SKM-1 treated with dmso at 0.1 percent for 144 hours (cell line): ENCODE measurements around the gene EFNB2.
A peak's percentile ranks its signal among the peaks of the same experiment; 100 is the strongest.

Experiments
- DNase-seq: peaks from one replicate; lab custom pipeline; 2025; ENCODE audit not compliant: unreplicated experiment; lab: John Stamatoyannopoulos, UW

EFNB2 gene

DNA sequence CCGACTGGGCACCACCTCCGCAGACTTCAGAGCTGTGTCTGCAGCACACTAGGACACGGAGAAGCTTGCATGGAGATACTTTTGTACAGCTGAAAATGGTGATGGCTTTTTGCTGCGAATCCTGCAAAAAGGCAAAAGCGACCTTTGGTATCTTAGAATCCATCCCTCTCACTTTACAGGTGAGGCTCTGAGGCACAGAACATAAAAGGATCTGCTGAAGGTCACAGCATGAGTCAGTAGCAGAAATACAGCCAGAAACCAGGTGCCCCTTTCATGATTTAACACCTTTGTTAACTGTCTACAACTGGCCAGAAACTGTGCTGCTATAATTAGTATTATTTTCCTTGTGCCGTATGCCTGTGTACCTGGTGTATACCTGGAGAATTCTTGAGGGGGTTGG, 48.3 kb downstream of the EFNB2 start:
- DNase-seq, result no peak

DNA sequence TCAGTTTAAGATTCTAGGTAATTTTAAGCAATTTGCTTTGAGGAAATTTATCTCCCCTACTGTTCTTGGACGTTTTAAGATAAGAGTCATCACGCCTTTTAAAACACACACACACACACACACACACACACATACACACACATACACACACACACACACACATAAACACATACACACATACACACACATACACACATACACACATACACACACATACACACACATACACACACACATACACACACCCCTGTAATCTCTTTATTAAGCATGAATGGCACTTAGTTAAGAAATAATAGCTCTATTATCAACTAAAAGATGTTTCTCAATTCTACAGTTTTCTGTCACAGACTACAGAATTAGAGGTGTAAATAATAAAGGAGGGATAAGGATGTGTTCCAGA, 49.2 kb downstream of the EFNB2 start:
- no peak for DNase-seq

DNA sequence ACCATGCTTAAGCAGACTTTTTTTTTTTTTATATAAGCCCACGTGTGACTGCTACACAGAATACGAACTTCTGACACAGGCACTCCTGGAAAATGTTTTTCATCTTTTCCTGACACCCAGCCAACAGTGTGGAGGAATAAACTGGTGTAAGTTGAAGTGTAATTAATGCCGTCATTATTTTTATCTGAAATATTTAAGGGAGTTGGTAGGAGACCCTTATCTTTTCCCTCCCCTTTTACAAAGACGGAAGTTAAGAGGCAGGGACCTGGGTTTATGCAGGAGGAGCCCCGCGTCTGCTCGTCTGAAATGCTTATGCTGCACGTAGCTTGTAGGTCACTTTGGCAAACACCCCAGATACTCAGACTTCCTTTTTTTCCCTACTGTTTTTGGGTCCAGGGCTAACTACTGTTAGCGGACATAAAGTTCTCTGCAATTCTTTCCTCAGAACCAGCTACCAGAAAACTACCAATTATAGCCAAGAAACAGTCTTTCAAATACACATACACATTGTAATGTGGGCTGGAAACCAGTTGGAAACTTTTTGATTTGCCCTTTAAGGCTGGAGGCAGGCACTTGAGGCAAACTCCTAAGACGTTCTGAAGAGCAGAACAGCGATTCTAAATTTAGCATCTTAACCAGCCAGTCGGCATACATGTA, 50.8 kb downstream of the EFNB2 start:
- no peak for DNase-seq

DNA sequence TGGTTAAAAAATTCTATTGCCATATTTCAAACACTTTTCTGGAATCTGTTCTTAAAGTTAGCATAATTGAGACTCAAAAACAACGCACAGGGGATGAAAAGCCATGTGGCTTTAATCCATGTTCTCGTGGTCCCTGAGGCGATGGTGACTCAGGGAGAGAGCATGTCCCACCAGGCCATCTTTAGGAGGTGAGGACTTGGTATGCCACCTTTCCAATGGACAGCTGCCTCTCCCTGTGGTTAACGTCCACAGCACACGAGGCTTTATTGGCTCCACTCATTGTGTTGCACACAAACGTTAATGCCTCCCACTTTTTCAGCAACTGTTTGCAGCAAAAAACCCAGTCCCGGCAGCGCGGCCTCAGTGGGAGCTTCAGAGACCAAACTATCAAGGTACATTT, 51.4 kb downstream of the EFNB2 start:
- no peak for DNase-seq

DNA sequence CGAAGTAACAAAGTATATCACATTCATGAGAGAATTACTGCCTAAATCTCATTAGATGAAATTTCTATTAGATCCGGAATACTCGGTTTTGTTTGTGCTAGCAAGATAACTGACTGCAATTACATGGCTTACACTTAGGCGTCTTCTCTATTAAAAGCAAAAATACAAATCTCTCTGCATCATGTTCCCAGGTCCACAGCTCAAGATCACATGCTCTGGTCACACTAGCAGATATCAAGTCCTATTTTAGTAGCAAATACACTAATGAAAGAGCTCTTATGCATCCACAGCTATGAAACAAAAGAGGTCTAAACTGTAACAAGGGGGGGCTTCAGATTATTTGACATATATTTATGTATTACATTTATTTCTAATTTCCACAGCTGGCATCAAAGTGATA, 53.5 kb downstream of the EFNB2 start:
- no peak for DNase-seq

DNA sequence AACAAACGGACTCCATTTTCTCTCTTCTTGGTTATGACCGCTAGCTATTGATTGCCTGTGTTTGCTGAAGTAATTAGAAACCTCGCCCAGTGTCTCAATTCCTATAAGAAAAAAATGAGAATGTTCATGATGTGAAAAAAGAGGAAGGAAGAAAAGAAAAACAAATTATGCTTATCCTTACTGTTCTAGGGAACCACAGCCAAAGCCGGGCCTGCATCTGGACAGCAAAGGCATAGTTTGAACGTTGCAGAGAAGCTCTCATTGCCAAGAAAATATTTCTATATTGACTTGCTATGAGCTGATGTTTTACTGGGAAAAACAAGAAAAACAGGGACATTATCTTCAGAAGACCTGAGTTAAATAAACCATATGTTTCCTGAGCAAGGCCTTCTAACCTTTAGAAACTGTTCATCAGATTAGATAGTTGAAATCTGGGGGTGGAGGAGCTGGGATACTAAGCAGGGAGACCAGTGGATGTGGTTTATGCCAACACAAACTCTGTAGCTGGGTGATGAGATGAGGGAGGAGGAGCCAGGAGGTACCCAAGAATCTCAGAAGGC, 55.0 kb downstream of the EFNB2 start:
- no peak for DNase-seq

DNA sequence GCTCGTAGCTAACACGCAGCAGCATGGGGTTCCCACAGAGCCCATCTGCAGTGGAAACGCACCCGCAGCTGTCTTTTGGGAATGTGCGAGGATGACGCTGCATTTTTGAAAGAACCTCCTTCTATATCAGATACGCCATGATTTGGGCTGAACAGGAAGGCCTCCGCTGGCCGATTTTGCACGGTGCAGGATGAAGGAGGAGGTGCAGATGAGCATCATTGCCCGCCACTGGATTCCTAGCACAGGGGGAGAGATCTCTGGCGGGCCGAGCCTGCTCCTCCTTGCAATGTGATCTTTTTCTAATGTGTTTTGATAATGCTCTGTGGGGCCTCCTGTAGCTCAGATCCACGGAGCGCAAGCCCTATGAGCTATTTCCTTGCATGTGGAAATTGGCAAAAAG, 55.5 kb downstream of the EFNB2 start:
- no peak for DNase-seq

DNA sequence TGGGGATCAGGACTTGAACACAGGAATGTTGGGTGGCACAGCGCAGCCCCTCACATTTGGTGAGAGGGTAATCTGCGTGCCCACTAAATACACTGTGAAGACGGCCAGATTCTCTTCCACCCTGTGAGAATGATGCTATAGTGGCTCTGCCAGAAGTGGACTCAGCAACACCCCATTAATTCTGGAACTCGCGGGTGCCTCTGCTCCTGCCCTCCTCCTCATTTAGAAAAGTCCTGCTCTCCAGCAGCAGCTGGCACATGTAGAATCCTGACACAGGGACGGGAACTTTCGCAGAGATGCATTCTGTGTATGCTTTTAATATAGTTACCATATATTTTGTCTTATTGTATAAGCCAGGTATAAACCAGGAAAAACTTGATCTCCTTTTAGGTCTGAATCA, 57.3 kb downstream of the EFNB2 start:
- DNase-seq, result no peak

DNA sequence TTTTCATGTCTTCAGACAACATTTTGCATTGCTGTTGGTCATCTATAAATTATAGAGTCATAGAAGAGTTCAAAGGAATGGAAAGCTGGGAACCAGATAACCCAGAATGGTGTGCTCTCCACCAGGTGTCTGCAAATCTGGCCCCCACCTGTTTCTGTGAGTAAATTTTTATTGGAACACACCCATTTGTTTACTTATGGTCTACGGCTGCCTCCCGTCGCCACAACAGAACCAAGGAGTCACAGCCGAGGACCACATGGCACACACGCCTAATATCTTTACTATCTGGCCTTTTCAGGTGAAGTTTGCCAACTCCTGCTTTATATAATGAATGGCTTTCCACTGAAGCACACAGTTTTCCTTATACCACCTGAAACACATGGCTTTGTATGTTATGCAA, 58.2 kb downstream of the EFNB2 start:
- DNase-seq, result no peak

DNA sequence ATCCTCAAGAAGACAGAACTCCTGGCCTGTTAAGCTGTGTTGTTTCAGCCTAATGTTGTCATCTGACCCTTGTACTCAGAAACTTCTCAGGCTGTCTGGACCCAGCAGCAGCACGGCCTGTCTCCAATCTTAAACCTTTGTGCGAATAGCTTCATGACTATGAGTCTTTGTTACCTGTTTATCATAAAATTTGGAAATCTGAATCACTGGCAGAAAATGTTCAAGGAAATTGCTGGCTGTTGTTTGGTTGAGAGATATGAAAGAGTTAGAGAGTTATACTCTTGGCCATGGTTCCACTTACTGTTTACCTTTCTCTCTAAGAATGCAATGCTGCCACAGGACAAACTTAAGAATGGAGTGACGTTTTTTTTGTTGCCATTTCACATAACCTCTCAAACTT, 59.6 kb downstream of the EFNB2 start:
- DNase-seq, result no peak

DNA sequence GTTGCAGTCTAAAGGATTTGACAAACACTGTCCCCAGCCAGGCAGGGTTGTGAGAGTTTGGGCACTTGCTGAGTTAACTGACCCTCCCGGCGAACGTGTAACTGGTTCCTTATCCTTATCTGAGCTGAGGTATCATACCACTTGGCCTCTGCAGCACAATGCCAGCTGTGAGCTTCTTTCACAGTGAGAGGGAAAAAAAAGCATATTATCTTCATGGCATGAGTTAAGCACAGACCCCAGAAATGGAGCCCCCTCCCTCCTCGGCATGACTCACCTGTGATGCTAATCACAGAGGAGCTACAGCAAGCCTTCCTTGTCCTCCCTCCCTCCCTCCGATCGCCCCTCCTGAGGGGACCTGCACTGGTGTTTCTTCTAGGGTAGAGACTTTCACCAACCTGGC, 60.5 kb downstream of the EFNB2 start:
- no peak for DNase-seq

DNA sequence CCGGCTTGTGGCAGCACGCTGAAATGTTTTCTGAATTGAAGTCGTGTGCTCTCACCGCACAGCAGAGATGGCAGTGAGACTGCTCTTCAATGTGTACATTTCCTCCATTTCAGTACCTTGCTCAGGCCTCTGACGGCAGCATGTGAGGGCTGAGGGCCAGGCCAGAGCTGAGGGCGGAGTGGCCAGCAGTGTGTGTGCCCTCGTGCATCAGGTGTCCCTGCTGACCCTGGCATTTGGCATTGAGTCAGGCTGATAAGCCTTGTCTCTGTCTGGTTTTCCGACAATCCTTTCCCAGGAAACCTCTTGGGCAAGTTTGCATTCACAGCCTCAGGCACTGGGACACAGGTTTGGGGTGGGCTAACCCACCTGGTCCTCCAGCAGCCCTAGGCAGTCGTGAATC, 62.3 kb downstream of the EFNB2 start:
- no peak for DNase-seq

DNA sequence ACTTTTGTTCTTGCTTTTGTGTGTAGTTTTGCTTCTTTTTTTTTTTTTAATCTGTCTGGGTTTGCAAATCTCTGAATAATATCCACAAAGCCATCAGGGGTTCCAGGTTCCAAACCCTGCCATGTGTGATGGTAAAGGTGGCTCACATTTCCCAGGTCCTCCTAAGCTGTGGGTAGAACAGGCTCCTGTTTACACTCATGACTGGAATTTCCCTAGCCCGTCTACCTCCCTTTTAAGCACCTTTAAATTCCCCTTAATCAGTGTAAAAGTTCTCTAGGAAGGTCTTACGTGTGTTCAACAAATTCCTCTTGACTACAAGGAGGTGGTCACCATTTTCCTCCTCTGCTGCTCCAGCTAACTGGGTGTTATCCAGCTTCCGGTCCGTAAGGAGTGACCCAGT, 62.8 kb downstream of the EFNB2 start:
- DNase-seq, result no peak

DNA sequence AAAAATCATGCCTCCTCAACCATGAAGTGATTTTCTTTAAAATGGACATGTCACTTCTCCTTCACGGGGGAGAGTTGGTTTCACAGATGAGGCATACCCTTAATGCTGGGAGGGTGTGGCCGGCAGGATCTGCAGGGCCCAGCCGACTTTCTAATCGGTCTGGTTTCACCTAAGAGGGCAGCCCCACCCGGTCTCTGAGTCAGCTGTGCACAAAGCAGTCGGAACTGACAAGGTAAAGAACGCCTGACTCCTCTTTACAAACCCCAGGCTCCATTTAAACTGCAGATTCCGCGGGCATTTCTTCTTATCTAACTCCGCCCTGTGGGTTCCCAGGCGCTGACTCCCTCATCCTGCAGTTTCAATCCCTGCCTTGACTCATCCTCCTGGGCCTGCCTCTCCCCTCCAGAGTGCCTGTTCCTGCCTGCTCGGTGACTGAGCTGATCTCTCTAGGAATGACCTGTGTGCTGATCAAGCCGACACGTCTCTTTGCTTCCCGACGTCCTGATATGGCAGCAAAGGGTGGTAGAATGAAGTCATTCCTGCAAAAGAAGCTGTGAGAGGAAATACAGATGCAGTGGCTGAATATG, 63.4 kb downstream of the EFNB2 start:
- DNase-seq, result no peak

DNA sequence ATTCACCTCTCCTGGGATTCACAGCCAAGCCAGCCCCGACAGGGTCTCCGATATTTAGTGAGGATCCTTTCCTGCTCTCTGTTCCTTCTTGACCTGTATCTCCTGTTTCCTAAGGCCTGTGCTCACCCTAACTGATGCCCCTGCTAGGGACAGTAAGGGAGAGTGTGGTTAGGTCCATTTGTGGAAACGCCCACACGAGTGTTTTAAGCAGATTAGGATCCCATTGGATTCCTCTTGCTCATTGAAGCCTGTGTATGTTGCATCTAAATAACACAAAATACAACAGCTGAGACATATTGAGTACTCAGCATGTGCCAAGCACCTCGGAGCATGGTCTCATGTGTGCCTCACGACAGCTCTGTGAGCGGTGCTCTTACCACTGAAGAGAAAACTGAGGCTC, 64.9 kb downstream of the EFNB2 start:
- no peak for DNase-seq

DNA sequence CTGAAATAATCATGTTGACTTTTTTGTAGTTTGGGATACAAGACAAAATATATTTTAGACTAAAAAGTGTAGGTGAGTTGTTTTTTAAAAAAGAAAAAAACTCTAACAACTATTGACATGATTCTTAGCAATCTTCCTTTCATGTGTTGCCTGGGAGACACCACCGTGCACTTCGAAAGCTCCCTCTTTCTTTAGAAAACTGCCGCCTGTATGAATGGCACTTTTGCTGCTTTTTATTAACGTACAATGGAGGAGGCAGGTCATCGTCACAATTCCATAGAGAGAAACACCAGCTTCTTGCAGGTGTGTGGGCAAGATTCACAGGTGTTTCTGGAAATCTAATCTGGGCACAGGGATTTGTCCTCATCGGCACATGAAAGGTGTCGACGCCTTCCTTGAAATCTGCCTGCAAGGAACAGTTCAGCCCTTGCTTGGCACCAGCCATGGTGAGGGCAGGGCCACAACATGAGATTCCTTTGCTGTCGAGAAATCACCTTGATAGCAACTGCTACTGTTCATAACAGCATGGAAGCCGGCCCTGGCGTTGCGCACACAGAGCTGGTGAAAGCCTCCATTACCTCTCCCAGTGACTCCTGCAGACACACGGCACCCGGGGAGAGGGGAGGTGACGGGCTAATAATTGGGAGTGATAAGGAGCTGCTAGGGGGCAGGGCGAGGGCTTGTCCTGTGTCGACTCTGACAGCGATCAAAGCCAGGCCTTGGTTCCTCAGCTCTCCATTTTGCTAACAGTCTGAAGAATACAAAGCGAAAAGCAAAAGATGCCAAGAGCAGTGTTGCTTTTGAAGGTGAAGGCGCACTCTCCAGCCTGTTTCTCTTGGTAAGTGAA, 66.5 kb downstream of the EFNB2 start:
- no peak for DNase-seq

DNA sequence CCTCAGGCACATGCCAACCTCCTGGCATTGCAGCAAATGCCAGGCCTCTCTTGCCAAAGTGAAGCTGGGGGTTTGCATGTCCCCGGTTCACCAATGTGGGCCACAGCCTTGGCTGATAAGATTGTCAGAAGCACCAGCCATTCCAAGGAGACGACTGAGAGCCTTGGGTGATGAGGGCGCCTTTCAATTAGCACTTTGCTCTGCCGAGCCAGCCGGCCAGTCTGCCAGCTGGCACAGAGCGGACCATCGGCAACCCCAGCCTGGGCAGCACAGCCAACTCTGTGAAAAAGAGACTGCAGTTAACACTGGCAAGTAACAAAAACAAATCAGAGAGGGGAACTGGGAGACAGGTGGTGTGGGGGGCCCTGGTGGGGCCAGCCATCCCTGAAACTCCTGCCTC, 67.3 kb downstream of the EFNB2 start:
- no peak for DNase-seq

DNA sequence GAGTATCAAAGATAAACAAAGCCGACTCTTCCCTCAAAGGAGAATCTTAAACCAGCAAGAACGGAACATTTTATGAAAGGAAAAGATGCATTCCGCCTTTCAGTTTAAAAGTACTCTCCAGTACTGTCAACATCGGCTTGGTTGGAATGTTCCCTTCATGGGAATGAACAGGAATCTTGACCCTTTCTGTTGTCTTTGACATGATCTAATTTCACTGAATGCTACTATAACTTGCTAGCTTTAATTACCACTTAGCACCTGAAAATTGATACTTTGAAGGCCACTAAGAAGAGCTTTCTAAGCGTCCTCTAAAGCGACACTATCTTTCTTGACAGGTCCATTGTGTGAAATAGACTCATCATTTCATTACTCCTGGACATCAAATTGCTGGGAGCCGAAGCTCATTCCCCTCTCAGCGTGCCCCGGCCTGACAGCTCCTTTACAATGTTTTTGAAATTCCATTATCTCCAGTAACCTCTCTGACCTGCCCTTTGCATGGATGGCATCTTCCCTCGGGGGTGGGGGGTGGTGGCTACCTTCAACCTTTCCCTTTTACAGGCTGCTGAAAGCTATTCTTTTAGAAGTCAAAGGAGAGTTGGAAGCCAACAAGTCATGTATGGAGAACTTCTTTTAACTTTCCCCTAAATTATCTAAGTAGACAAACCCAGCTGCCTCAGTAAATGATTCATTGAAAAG, 67.9 kb downstream of the EFNB2 start:
- DNase-seq, result no peak

DNA sequence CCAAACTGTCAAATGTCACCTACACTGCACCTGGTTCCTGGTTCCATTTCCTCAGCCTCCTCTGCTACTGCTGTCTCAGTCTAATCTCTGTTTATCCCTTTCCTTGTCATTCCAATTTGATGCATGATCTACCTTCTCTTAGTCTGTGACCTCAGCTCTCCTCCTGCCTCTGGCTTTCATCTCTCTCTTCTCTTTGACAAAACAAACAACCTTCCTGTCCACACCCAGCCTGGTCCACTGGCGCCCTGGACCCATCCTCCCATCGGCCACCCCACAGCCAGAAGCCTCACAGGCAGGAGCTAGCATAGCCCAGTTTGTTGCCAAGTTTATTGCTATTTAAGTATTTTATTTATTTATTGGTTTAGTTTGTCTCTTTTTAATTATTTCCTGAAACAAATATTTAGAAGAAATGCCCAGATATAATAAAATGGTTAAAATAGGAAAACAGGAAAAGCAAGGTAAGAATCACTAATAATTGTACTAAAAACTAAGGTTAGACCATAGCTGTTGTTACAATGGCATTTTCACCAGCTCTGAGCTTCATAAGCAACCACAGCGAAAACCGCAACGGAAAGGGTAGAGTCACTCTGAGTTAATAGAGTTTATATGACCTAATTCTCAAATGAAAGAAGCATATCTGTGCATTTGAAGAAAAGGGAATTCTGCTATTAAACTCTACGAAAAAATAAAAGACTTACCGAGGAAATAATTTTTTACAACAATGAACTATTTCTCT, 68.6 kb downstream of the EFNB2 start:
- DNase-seq, result no peak

DNA sequence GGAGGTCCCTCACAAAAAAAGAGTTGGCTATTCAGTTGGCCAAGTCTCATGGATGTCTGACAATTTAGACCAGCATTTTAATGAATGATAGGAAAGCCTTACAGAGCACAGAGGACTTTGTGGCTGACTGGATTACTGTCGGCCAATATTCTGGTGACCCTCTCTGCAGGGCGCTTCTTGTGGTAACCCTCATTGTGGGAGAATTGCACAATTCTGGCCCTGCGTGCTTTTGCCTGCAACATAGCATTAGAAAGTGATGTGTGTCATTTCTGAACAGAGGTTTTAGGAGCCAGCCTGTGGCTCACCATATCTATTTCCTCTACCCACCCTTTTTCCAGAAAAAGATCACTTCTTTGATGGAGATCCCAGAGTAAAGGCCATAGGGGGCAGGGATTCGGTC, 71.4 kb downstream of the EFNB2 start:
- DNase-seq, result peak; percentile 4

DNA sequence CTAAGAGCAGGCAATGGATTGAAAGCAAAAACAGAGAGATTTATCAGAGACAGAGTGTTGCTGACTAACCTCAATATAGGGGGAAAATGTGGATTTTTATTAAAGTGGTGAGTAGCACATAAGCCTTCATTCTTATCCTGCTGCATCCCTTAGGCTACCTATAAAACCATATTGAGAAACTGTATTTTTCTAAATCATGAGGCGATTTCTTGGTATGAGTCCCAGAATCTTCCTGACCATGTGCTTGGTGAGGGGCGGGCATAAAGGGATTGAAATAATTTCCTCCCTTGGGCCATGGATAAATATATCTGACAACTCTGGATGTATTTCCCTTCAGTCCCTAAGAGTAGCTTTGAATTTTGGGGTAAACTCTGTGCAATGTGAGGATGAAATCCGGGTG, 72.8 kb downstream of the EFNB2 start:
- DNase-seq, result no peak
